K562 (cell line): ENCODE measurements around the gene B3GNT7. TPM values are rescaled to one million over a fixed set of nuclear protein-coding genes. Genes with fewer than 3 reads are reported as not detected.

Experiments
- ATAC-seq: fragments of 200-7000 bp; cut with Tn5 transposase; 3 replicates; pipeline ENCODE4 v1.9.1; 2020; ENCODE audit warnings: moderate library complexity
- BruUV-seq: library from RNA; stranded (reverse); fragments of 400-500 nt; replicated peaks from 2 replicates; lab custom pipeline; 2021; lab: Mats Ljungman, UMichigan
- CTCF ChIA-PET: fragments of 300-600 bp; formaldehyde crosslinking; extraction: SDS; loops from one replicate; lab custom pipeline; 2021; ENCODE audit warnings: low intra/inter-chr PET ratio; lab: Yijun Ruan, JAX
- POLR2A ChIA-PET: fragments of 300-600, 350-650 bp; sonication (Branson Sonifier 250); formaldehyde crosslinking; extraction: SDS; loops from one replicate; lab custom pipeline; 2021; ENCODE audit warnings: antibody characterized with exemption, inconsistent platforms; lab: Yijun Ruan, JAX
- DNase-seq, 4 experiments: peaks; one replicate each; pipeline versions ENCODE4 v3.0.0 to v3.0.0-alpha.2; 2011 to 2018; ENCODE audit warnings: low spot score in 3 of 4, mixed read lengths in 3 of 4; ENCODE audit errors: extremely low read depth in 1 of 4
- FAIRE-seq: peaks from 2 replicates; lab custom pipeline; 2011; peaks lifted over from hg19 to GRCh38; lab: Jason Lieb, UNC
- H2AFZ ChIP-seq: 2 replicates; pipeline ENCODE4 v1.6.0; 2011; ENCODE audit warnings: low read depth, low read length, control low read depth, inconsistent platforms
- H3K27ac ChIP-seq: fragments of 200-600 bp; 3 replicates; pipeline ENCODE4 v1.8.0; 2011; ENCODE audit warnings: low read depth, mild to moderate bottlenecking, control low read depth, inconsistent platforms, low read length, moderate library complexity, mixed read lengths; ENCODE audit errors: extremely low read depth
- H3K27me3 ChIP-seq, 2 experiments: fragments of 300-600 bp in 1 of 2; 2 replicates in 1 of 2; 3 replicates in 1 of 2; pipeline versions ENCODE4 v1.6.0 to v1.8.0; 2011; ENCODE audit warnings: inconsistent platforms in 2 of 2, low read length in 2 of 2, mild to moderate bottlenecking in 1 of 2, mixed read lengths in 1 of 2, moderate library complexity in 1 of 2; ENCODE audit not compliant: control insufficient read depth in 2 of 2, insufficient read depth in 2 of 2
- H3K36me3 ChIP-seq: fragments of 300-600 bp; 3 replicates; pipeline ENCODE4 v1.8.0; 2011; ENCODE audit warnings: mild to moderate bottlenecking, low read length, inconsistent platforms; ENCODE audit not compliant: control insufficient read depth, insufficient read depth
- H3K4me1 ChIP-seq, 2 experiments: fragments of 200-600 bp in 1 of 2; replicated peaks in 1 of 2; 2 replicates in 1 of 2; 3 replicates in 1 of 2; pipeline versions ENCODE4 v1.5.1 to v1.8.0; 2011; ENCODE audit warnings: inconsistent platforms in 2 of 2, low read length in 2 of 2, mild to moderate bottlenecking in 1 of 2, mixed read lengths in 1 of 2, moderate library complexity in 1 of 2; ENCODE audit not compliant: control insufficient read depth in 2 of 2, insufficient read depth in 2 of 2
- H3K4me2 ChIP-seq: 2 replicates; pipeline ENCODE4 v1.6.1; 2011; ENCODE audit warnings: low read length, control low read depth, inconsistent platforms, mixed read lengths; ENCODE audit not compliant: insufficient read depth
- H3K4me3 ChIP-seq: fragments of 200-600 bp; sonication (generic), shearing (Covaris generic); 2 replicates; pipeline ENCODE4 v1.5.1; 2016; ENCODE audit warnings: control low read depth, inconsistent platforms
- H3K79me2 ChIP-seq: fragments of 200-600 bp; 3 replicates; pipeline ENCODE4 v1.8.0; 2011; ENCODE audit warnings: low read length, inconsistent platforms; ENCODE audit not compliant: control insufficient read depth, insufficient read depth
- H3K9ac ChIP-seq, 2 experiments: 2 replicates each; pipeline versions ENCODE4 v1.6.0 to v1.6.1; 2011; ENCODE audit warnings: low read depth in 2 of 2, low read length in 2 of 2, control low read depth in 1 of 2, inconsistent platforms in 1 of 2, mild to moderate bottlenecking in 1 of 2, mixed read lengths in 1 of 2; ENCODE audit not compliant: insufficient read depth in 1 of 2
- H3K9me1 ChIP-seq: one replicate; pipeline ENCODE4 v1.6.0; 2011; ENCODE audit warnings: inconsistent platforms, mild to moderate bottlenecking, low read length, moderate library complexity; ENCODE audit not compliant: control insufficient read depth, insufficient read depth
- H3K9me3 ChIP-seq: replicated peaks from 2 replicates; pipeline ENCODE4 v1.5.1; 2011; ENCODE audit warnings: low read depth, low read length, inconsistent platforms; ENCODE audit not compliant: control insufficient read depth, insufficient read depth
- H4K20me1 ChIP-seq: replicated peaks from 2 replicates; pipeline ENCODE4 v1.6.1; 2011; ENCODE audit warnings: low read length, inconsistent platforms, mixed read lengths; ENCODE audit not compliant: control insufficient read depth, insufficient read depth
- ZBTB33 ChIP-seq: sonication (generic); formaldehyde crosslinking; IDR thresholded peaks from 2 replicates; pipeline ENCODE4 v1.8.1; 2023; ENCODE audit warnings: mild to moderate bottlenecking, missing genetic modification reagents
- ZNF592 ChIP-seq: fragments of 450-650 bp; IDR thresholded peaks from 2 replicates; pipeline ENCODE4 v1.6.1; 2017; ENCODE audit warnings: antibody characterized with exemption, mild to moderate bottlenecking
- WGBS: fragments of 100-300 bp; shearing (Covaris generic); methylation state at CpG from one replicate; pipeline ENCODE4 v1.1.6; 2016; ENCODE audit warnings: low coverage, mixed read lengths; ENCODE audit not compliant: insufficient coverage; ENCODE audit errors: missing lambda C conversion rate; 5-methylcytosine and 5-hydroxymethylcytosine counted together
- in situ Hi-C: fragments of 300-500 bp; cut with MboI; formaldehyde crosslinking; loops from 4 replicates; pipeline ENCODE4 v1.15.0; 2018; ENCODE audit warnings: inconsistent platforms, mixed read lengths
- intact Hi-C: fragments of 100-400 bp; cut with micrococcal nuclease; formaldehyde crosslinking; loops from 2 replicates; pipeline ENCODE4 v1.14.2; 2022
- polyA plus RNA-seq, 8 experiments: library from polyadenylated mRNA; depleted of rRNA in 4 of 8; stranded (reverse) in 5 of 8; unstranded in 3 of 8; fragments of >200 nt; fragmentation: Nextera tagmentation in 2 of 8; fragmentation: Illumina TruSeq in 1 of 8; extraction: Ambion mirVana in 2 of 8; extraction: Trizol in 1 of 8; gene quantifications; 2 replicates each; pipeline versions ENCODE4 v1.2.1 to v1.2.3, GENCODE V29; 2011 to 2014; ENCODE audit warnings: inconsistent platforms in 1 of 8, missing spikeins in 1 of 8
- total RNA-seq, 7 experiments: library from RNA; depleted of rRNA in 6 of 7; stranded (reverse); fragments of >200 nt in 6 of 7; fragmentation: Illumina TruSeq in 2 of 7; extraction: Trizol in 2 of 7; gene quantifications; 2 replicates each; pipeline versions ENCODE4 v1.2.1 to v1.2.3, GENCODE V29; 2011 to 2021; ENCODE audit warnings: low replicate concordance in 1 of 7

Gene B3GNT7
- total and polyA plus RNA-seq, 9 of the 15 experiments (the other 6 are each of a cell fraction or from before 2014, with no cell fraction given): 0.20 TPM; not detected in 8

- in situ Hi-C loops: no loop called here
- BruUV-seq: no TSS peak
- H3K27ac ChIP-seq: no peak overlapping the region
Observed at GRCh38 chr2:231425811-231426703, 30.5 kb downstream of the B3GNT7 start.

More at GRCh38 chr2:231425811-231426703, 30.5 kb downstream of the B3GNT7 start:
- 4% methylated on average over 18 of the region's 21 CpGs for WGBS
- H3K9me1 ChIP-seq: no peaks in the 10 kb centered on the region
- FAIRE-seq (no peak), ATAC-seq (no peak), DNase-seq (no peak)
- no peak overlapping the region for H3K9ac ChIP-seq
- peaks cover 0 to 27% of the 10 kb centered on the region in 2 experiments; a peak in 3 of 5 replicates for H3K27me3 ChIP-seq
- H3K36me3 ChIP-seq: no peaks in the 10 kb centered on the region
- ChIA-PET POLR2A (interaction anchor here (1.4 kb wide), 1 partner anchor 29 kb away, joined by 3 read pairs; no protein-coding TSS in a partner anchor), CTCF (no interaction called here)
- H3K4me1 ChIP-seq: no peaks in the 10 kb centered on the region
- intact Hi-C loops: no loop called here
- H4K20me1 ChIP-seq: no peaks in the 10 kb centered on the region
- H3K4me3 ChIP-seq: no peak overlapping the region
- no peak overlapping the region for H3K4me2 ChIP-seq
- TF ChIP-seq ZBTB33 (CRISPR knock-in tag): peak; percentile 61; the same call in 1 of the 2 replicates
- no peak for TF ChIP-seq ZNF592
- H3K9me3 ChIP-seq: 0 out of 2 replicates have a peak, but pooled peaks cover 2% of the 10 kb centered on the region
- no peak overlapping the region for H2AFZ ChIP-seq
- H3K79me2 ChIP-seq: no peaks in the 10 kb centered on the region
